ENCODE data around the gene ABCA13.

Gene ABCA13

GRCh38 chr7:48177271-48177670 lies 6.0 kb downstream of the ABCA13 start (continued):
- no peak for TF ChIP-seq ZNF280C (tag by site-specific recombination; IDR thresholded peaks at IDR 0.05)
- TF ChIP-seq, protein P1, sequence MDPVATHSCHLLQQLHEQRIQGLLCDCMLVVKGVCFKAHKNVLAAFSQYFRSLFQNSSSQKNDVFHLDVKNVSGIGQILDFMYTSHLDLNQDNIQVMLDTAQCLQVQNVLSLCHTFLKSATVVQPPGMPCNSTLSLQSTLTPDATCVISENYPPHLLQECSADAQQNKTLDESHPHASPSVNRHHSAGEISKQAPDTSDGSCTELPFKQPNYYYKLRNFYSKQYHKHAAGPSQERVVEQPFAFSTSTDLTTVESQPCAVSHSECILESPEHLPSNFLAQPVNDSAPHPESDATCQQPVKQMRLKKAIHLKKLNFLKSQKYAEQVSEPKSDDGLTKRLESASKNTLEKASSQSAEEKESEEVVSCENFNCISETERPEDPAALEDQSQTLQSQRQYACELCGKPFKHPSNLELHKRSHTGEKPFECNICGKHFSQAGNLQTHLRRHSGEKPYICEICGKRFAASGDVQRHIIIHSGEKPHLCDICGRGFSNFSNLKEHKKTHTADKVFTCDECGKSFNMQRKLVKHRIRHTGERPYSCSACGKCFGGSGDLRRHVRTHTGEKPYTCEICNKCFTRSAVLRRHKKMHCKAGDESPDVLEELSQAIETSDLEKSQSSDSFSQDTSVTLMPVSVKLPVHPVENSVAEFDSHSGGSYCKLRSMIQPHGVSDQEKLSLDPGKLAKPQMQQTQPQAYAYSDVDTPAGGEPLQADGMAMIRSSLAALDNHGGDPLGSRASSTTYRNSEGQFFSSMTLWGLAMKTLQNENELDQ (tag by site-specific recombination; IDR thresholded peaks at IDR 0.05; ENCODE audit: low read depth), result no peak

DNA sequence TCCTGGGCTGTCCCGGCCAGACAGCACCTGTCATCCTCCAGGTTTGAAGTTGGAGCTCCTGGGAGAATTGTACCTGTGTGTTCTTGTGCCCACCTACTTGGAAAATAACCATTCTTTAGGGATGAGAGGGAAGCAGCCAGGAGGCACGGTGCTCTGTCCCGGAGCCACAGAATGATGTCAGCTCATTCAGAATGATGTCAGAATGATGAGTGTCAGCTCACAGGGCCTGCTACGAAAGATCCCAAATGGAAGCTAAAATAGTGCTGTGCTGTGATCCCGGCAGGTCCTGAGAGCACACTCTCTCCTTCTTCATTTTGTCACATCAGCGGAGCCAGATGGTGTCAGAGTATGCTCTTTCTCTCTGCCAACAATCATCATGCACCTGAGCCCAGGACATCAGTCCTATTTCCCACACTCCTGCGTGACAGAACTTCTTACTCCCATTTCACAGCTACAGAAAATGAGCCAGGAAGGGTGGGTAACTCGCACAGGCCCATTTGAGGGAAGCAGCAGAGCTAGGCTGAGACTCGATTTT lies 8.3 kb downstream of the ABCA13 start:
- Histone ChIP-seq H3K4me3 (ENCODE audit: low read depth, low read length) (no peak overlapping the region), H3K27ac (ENCODE audit: extremely low read depth, low read depth, low read length) (no peak overlapping the region), H3K4me1 (ENCODE audit: control insufficient read depth, insufficient read depth, low read length) (no peaks in the 10 kb centered on the region), H3K9me3 (ENCODE audit: control insufficient read depth, insufficient read depth, low read depth, low read length) (no peaks in the 10 kb centered on the region), H3K36me3 (ENCODE audit: control insufficient read depth in 2 of 2, insufficient read depth in 1 of 2, low read length in 2 of 2) (no peaks in the 10 kb centered on the region)
- no peak for TF ChIP-seq ZIC2 (tag by site-specific recombination; IDR thresholded peaks at IDR 0.05)
- POLR2A ChIA-PET, result no interaction called here
- CTCF ChIA-PET, result no interaction called here

DNA sequence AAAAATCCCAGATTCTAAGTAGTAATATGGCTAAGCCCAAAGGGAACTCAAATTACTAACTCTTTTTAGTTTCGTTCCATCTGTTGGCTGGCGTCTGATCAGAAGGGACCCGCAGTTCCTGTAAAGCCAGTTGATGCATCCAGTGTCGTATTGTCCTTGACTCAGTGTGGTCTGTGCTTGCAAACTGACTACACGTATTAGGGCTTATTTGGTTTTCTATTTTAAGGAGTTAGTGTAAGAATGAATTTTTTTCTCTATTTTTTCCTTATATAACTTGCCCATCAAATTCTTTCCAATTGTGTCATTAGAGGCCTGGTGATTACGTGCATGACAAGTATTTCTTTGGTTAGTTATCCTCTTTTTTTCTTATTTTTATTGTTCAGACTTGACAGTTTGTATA lies 9.7 kb downstream of the ABCA13 start:
- ChIA-PET POLR2A (no interaction called here), CTCF (no interaction called here)
- no peaks in the 10 kb centered on the region for H3K36me3 ChIP-seq (ENCODE audit: control insufficient read depth in 2 of 2, insufficient read depth in 1 of 2, low read length in 2 of 2)
- H3K9me3 ChIP-seq (ENCODE audit: control insufficient read depth, insufficient read depth, low read depth, low read length), result no peaks in the 10 kb centered on the region
- H3K4me3 ChIP-seq (ENCODE audit: low read depth, low read length), result no peak overlapping the region
- TF ChIP-seq ZNF37A (tag by site-specific recombination; IDR thresholded peaks at IDR 0.05) (no peak), OSR2 (tag by site-specific recombination; IDR thresholded peaks at IDR 0.05) (no peak), ZNF274 (IDR thresholded peaks at IDR 0.05; ENCODE audit: low read length) (no peak), ZNF274 (tag by site-specific recombination; IDR thresholded peaks at IDR 0.05; ENCODE audit: borderline replicate concordance) (no peak), ATF2 (tag by site-specific recombination; IDR thresholded peaks at IDR 0.05; ENCODE audit: low read depth) (no peak), KLF1 (tag by site-specific recombination; IDR thresholded peaks at IDR 0.05) (no peak), ZNF776 (tag by site-specific recombination; IDR thresholded peaks at IDR 0.05; ENCODE audit: borderline replicate concordance) (no peak), MZF1 (tag by site-specific recombination; IDR thresholded peaks at IDR 0.05; ENCODE audit: borderline replicate concordance) (no peak), ZBTB8A (tag by site-specific recombination; IDR thresholded peaks at IDR 0.05) (no peak), ZNF518A (tag by site-specific recombination; conservative IDR thresholded peaks at IDR 0.05; ENCODE audit: low read depth) (no peak)
- H3K4me1 ChIP-seq (ENCODE audit: control insufficient read depth, insufficient read depth, low read length), result no peaks in the 10 kb centered on the region
- no peak overlapping the region for H3K27ac ChIP-seq (ENCODE audit: extremely low read depth, low read depth, low read length)
